CD14-positive monocyte (primary cell): Measurements from ENCODE around the gene SPSB4. TPM values are rescaled to one million over a fixed set of nuclear protein-coding genes. Genes with fewer than 3 reads are reported as not detected.

Source experiments
- DNase-seq, 3 donors: peaks; one replicate each; pipeline ENCODE4 v3.0.0-alpha.2; 2011 to 2022
- H2AFZ ChIP-seq: 2 replicates; pipeline ENCODE4 v1.6.0; 2012; ENCODE audit warnings: mild to moderate bottlenecking, low read depth, low read length, inconsistent platforms; ENCODE audit not compliant: insufficient read depth, poor library complexity, severe bottlenecking
- H3K27ac ChIP-seq, 2 donors: 1 replicate in 1 of 2; 2 replicates in 1 of 2; pipeline ENCODE4 v1.5.1; 2012 to 2013; ENCODE audit warnings: low read length in 2 of 2, control low read depth in 1 of 2, inconsistent platforms in 1 of 2, low read depth in 1 of 2, mild to moderate bottlenecking in 1 of 2
- H3K27me3 ChIP-seq, 2 donors: one replicate each; pipeline versions ENCODE4 v1.6.0 to v1.6.1; 2011 to 2013; ENCODE audit warnings: low read length in 2 of 2; ENCODE audit not compliant: control insufficient read depth in 2 of 2, insufficient read depth in 2 of 2
- H3K36me3 ChIP-seq, 2 donors: replicated peaks in 1 of 2; 1 replicate in 1 of 2; 2 replicates in 1 of 2; pipeline versions ENCODE4 v1.5.1 to v1.6.1; 2012 to 2013; ENCODE audit warnings: low read length in 2 of 2, control low read depth in 1 of 2, inconsistent platforms in 1 of 2, mild to moderate bottlenecking in 1 of 2; ENCODE audit not compliant: insufficient read depth in 2 of 2, control insufficient read depth in 1 of 2
- H3K4me1 ChIP-seq, 2 donors: 1 replicate in 1 of 2; 2 replicates in 1 of 2; pipeline versions ENCODE4 v1.5.1 to v1.6.1; 2012 to 2013; ENCODE audit warnings: low read length in 2 of 2, control low read depth in 1 of 2, inconsistent platforms in 1 of 2, mild to moderate bottlenecking in 1 of 2, moderate library complexity in 1 of 2; ENCODE audit not compliant: insufficient read depth in 2 of 2, control insufficient read depth in 1 of 2
- H3K4me2 ChIP-seq: replicated peaks from 2 replicates; pipeline ENCODE3; 2012; ENCODE audit warnings: low read length, moderate library complexity, mild to moderate bottlenecking; ENCODE audit not compliant: poor library complexity, severe bottlenecking; ENCODE audit errors: extremely low read depth
- H3K4me3 ChIP-seq, 3 experiments: fragments of 200-600 bp in 1 of 3; sonication (generic) in 1 of 3; replicated peaks in 1 of 3; 1 replicate in 2 of 3; 2 replicates in 1 of 3; pipeline ENCODE4 v1.5.1; 2011 to 2013; ENCODE audit warnings: low read length in 3 of 3, mild to moderate bottlenecking in 3 of 3, control low read depth in 2 of 3, low read depth in 2 of 3, inconsistent platforms in 1 of 3, moderate library complexity in 1 of 3
- H3K79me2 ChIP-seq: 2 replicates; pipeline ENCODE4 v1.6.0; 2012; ENCODE audit warnings: mild to moderate bottlenecking, control low read depth, inconsistent platforms, low read length, moderate library complexity; ENCODE audit not compliant: insufficient read depth
- H3K9ac ChIP-seq: 2 replicates; pipeline ENCODE4 v1.6.0; 2017; ENCODE audit warnings: low read length, mild to moderate bottlenecking; ENCODE audit not compliant: insufficient read depth, poor library complexity, severe bottlenecking
- H3K9me3 ChIP-seq, 2 donors: replicated peaks in 1 of 2; 1 replicate in 1 of 2; 2 replicates in 1 of 2; pipeline versions ENCODE4 v1.5.1 to v1.6.1; 2012 to 2013; ENCODE audit warnings: low read length in 2 of 2, control low read depth in 1 of 2; ENCODE audit not compliant: control insufficient read depth in 1 of 2, insufficient read depth in 1 of 2
- H4K20me1 ChIP-seq: 2 replicates; pipeline ENCODE4 v1.6.0; 2012; ENCODE audit warnings: mild to moderate bottlenecking, low read length, control low read depth, moderate library complexity; ENCODE audit not compliant: insufficient read depth
- H3K27ac Mint-ChIP-seq, 7 donors: one replicate each; pipeline ENCODE4 v1.8.0; 2020; ENCODE audit warnings: mild to moderate bottlenecking in 7 of 7, mixed read lengths in 7 of 7, moderate library complexity in 6 of 7, inconsistent platforms in 2 of 7
- H3K27me3 Mint-ChIP-seq, 3 donors: one replicate each; pipeline ENCODE4 v1.8.0; 2021 to 2022; ENCODE audit warnings: low read depth in 3 of 3, mild to moderate bottlenecking in 3 of 3, mixed read lengths in 3 of 3, moderate library complexity in 3 of 3, inconsistent platforms in 1 of 3
- H3K36me3 Mint-ChIP-seq, 2 donors: one replicate each; pipeline ENCODE4 v1.8.0; 2020; ENCODE audit warnings: mixed read lengths in 2 of 2, inconsistent platforms in 1 of 2, mild to moderate bottlenecking in 1 of 2
- H3K4me1 Mint-ChIP-seq: one replicate; pipeline ENCODE4 v1.8.0; 2020; ENCODE audit warnings: mild to moderate bottlenecking, mixed read lengths
- H3K4me3 Mint-ChIP-seq, 2 donors: one replicate each; pipeline ENCODE4 v1.8.0; 2020; ENCODE audit warnings: mild to moderate bottlenecking in 2 of 2, mixed read lengths in 2 of 2, moderate library complexity in 1 of 2
- H3K9me3 Mint-ChIP-seq, 7 donors: one replicate each; pipeline ENCODE4 v1.8.0; 2020 to 2022; ENCODE audit warnings: mixed read lengths in 7 of 7, mild to moderate bottlenecking in 6 of 7, moderate library complexity in 6 of 7, inconsistent platforms in 2 of 7
- CTCF ChIP-seq: fragments of 200-600 bp; IDR thresholded peaks from one replicate; pipeline ENCODE4 v1.8.0; 2022; ENCODE audit warnings: antibody characterized with exemption, mild to moderate bottlenecking
- WGBS: methylation state at CpG from one replicate; pipeline ENCODE4 v1.1.5; 2013; ENCODE audit warnings: missing lambda C conversion rate; ENCODE audit not compliant: insufficient coverage; 5-methylcytosine and 5-hydroxymethylcytosine counted together
- intact Hi-C, 2 donors: fragments of 100-400 bp; cut with micrococcal nuclease; formaldehyde crosslinking; loops; one replicate each; pipeline versions ENCODE4 v1.15.0 to v1.15.1; 2023
- polyA plus RNA-seq, 3 donors: library from polyadenylated mRNA; depleted of rRNA in 1 of 3; unstranded in 2 of 3; stranded (reverse) in 1 of 3; fragments of 300-500 nt in 2 of 3; fragments of >200 nt in 1 of 3; fragmentation: Illumina TruSeq in 2 of 3; gene quantifications; 1 replicate in 2 of 3; 2 replicates in 1 of 3; pipeline ENCODE4 v1.2.3, GENCODE V29; 2012 to 2021

Gene SPSB4
- polyA plus RNA-seq, 3 donors, result not detected

GRCh38 chr3:141019244-141019643, 31.9 kb upstream of the SPSB4 start:
- Mint-ChIP-seq H3K4me1 (peaks cover 12% of the 10 kb centered on the region), H3K27me3 (peaks cover 2 to 10% (median 4%) of the 10 kb centered on the region in 3 donors), H3K36me3 (no peaks in the 10 kb centered on the region), H3K27ac (no peak overlapping the region), H3K9me3 (peaks cover 3 to 13% (median 7%) of the 10 kb centered on the region in 7 donors), H3K4me3 (no peak overlapping the region)
- Histone ChIP-seq H3K36me3 (no peaks in the 10 kb centered on the region), H3K4me3 (no peak overlapping the region), H3K9me3 (no peaks in the 10 kb centered on the region), H3K4me2 (no peak overlapping the region), H3K79me2 (no peaks in the 10 kb centered on the region), H4K20me1 (no peaks in the 10 kb centered on the region), H2AFZ (no peak overlapping the region), H3K27me3 (no peaks in the 10 kb centered on the region), H3K4me1 (no peaks in the 10 kb centered on the region), H3K9ac (no peak overlapping the region), H3K27ac (no peak overlapping the region)
- intact Hi-C loops, result no loop called here
- WGBS, result 98% methylated on average over 19 of the region's 19 CpGs
- DNase-seq, result no peak
- TF ChIP-seq CTCF, result no peak

- H3K36me3 ChIP-seq, result no peaks in the 10 kb centered on the region
- no peaks in the 10 kb centered on the region for H3K4me1 ChIP-seq
- no peak overlapping the region for H2AFZ ChIP-seq
- H3K4me3 ChIP-seq, result no peak overlapping the region
- H3K27ac Mint-ChIP-seq, result peak overlapping the region in 1 of 7 donors; percentile 76
- H3K79me2 ChIP-seq, result no peaks in the 10 kb centered on the region
- H3K9me3 Mint-ChIP-seq, result peaks cover 3 to 13% (median 7%) of the 10 kb centered on the region in 7 donors
- no peaks in the 10 kb centered on the region for H4K20me1 ChIP-seq
- no peaks in the 10 kb centered on the region for H3K36me3 Mint-ChIP-seq
- H3K4me2 ChIP-seq, result no peak overlapping the region
- H3K4me1 Mint-ChIP-seq, result peaks cover 12% of the 10 kb centered on the region
- WGBS, result 92% methylated on average over 5 of the region's 5 CpGs
- no peak for TF ChIP-seq CTCF
- H3K4me3 Mint-ChIP-seq, result no peak overlapping the region
- no peaks in the 10 kb centered on the region for H3K27me3 ChIP-seq
- H3K9ac ChIP-seq, result no peak overlapping the region
- no peak overlapping the region for H3K27ac ChIP-seq
- intact Hi-C loops, result no loop called here
- DNase-seq, result no peak
- H3K27me3 Mint-ChIP-seq, result peaks cover 2 to 10% (median 4%) of the 10 kb centered on the region in 3 donors
- no peaks in the 10 kb centered on the region for H3K9me3 ChIP-seq
Observed at GRCh38 chr3:141020143-141020830, 30.9 kb upstream of the SPSB4 start.
